Measurements from ENCODE around the gene GCLM.
"Not testable (repeated sequence)": the region's sequence is repeated elsewhere in the genome, so short reads cannot be mapped to it uniquely, and the experiment has no call there.

Gene GCLM, protein sequence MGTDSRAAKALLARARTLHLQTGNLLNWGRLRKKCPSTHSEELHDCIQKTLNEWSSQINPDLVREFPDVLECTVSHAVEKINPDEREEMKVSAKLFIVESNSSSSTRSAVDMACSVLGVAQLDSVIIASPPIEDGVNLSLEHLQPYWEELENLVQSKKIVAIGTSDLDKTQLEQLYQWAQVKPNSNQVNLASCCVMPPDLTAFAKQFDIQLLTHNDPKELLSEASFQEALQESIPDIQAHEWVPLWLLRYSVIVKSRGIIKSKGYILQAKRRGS

GRCh38 chr1:93909146-93910050 is at the start of gene GCLM:
GCLM (minus strand) TSS chr1:93909430; CDS start chr1:93909163, 267 bp downstream.
- H3K27ac ChIP-seq: peak within 1 kb of the TSS; percentile 66
- peak within 1 kb of the TSS; percentile 64 for H3K4me3 ChIP-seq (ENCODE audit: low read depth, low read length)
- peaks cover 5% of the 10 kb centered on the region for H3K4me1 ChIP-seq
- no peaks in the 10 kb centered on the region for H3K36me3 ChIP-seq (ENCODE audit: control insufficient read depth, insufficient read depth, low read length)
- H3K9me3 ChIP-seq (ENCODE audit: control insufficient read depth, low read length): no peaks in the 10 kb centered on the region
- peak within 1 kb of the TSS; percentile 72 for H2AFZ ChIP-seq
- no peaks in the 10 kb centered on the region for H3K27me3 ChIP-seq (ENCODE audit: control insufficient read depth, insufficient read depth, low read length)
- TF ChIP-seq, protein P1, sequence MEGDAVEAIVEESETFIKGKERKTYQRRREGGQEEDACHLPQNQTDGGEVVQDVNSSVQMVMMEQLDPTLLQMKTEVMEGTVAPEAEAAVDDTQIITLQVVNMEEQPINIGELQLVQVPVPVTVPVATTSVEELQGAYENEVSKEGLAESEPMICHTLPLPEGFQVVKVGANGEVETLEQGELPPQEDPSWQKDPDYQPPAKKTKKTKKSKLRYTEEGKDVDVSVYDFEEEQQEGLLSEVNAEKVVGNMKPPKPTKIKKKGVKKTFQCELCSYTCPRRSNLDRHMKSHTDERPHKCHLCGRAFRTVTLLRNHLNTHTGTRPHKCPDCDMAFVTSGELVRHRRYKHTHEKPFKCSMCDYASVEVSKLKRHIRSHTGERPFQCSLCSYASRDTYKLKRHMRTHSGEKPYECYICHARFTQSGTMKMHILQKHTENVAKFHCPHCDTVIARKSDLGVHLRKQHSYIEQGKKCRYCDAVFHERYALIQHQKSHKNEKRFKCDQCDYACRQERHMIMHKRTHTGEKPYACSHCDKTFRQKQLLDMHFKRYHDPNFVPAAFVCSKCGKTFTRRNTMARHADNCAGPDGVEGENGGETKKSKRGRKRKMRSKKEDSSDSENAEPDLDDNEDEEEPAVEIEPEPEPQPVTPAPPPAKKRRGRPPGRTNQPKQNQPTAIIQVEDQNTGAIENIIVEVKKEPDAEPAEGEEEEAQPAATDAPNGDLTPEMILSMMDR (IDR thresholded peaks at IDR 0.05): peak; percentile 67
- H3K4me2 ChIP-seq (ENCODE audit: low read length): peak within 1 kb of the TSS; percentile 80
- no peaks in the 10 kb centered on the region for H3K79me2 ChIP-seq
- no peak within 1 kb of the TSS for H3K9ac ChIP-seq

- Histone ChIP-seq H3K36me3 (ENCODE audit: control insufficient read depth, insufficient read depth, low read length) (no peaks in the 10 kb centered on the region), H3K27me3 (ENCODE audit: control insufficient read depth, insufficient read depth, low read length) (no peaks in the 10 kb centered on the region)
Measured at GRCh38 chr1:93958726-93959100, 49.5 kb upstream of the GCLM start.

DNA sequence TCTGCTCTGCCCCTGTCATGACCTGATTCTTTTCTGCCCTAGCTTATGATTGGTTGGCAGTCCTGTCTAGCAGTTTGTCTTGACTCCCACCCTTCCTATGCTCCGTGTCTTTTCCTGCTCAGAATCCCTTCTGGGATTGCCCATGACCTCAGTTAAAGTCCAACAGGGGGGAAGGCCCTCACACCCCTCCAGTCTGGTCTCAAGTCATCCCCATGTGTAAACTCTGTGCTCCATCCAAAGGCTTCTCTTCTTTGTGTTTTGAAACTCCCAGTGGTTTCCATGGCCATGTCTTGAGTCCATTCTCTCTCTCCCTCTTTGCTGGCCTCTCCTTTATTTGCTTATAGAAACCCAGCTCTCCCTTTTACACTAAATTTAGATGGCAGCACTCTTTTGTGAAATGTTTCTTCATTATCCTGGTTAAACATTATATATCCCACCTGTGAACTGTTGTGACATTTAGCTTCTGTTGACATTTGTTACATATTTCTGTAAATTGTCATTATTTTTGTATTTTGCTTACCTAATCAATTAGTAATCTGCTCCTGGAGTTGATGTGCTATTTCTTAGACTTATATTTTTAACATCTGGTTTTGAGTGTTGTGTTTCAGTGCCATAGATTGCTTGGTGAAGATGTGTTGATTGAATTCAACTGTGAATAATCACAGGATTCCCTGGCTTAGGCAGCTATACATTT is 48.9 kb upstream of the GCLM start:
- H2AFZ ChIP-seq: no peak overlapping the region

More at GRCh38 chr1:93958726-93959100, 49.5 kb upstream of the GCLM start:
- Histone ChIP-seq H3K4me2 (ENCODE audit: low read length) (no peak overlapping the region), H2AFZ (no peak overlapping the region), H3K27ac (no peak overlapping the region), H3K4me3 (ENCODE audit: low read depth, low read length) (no peak overlapping the region), H3K9me3 (ENCODE audit: control insufficient read depth, low read length) (no peaks in the 10 kb centered on the region), H3K4me1 (no peaks in the 10 kb centered on the region), H3K79me2 (no peaks in the 10 kb centered on the region), H3K9ac (no peak overlapping the region)
- TF ChIP-seq, protein P1 (IDR thresholded peaks at IDR 0.05): no peak

GRCh38 chr1:93955765-93956164 is 46.5 kb upstream of the GCLM start:
- no peak overlapping the region for H3K4me3 ChIP-seq (ENCODE audit: low read depth, low read length)
- no peaks in the 10 kb centered on the region for H3K9me3 ChIP-seq (ENCODE audit: control insufficient read depth, low read length)
- H3K79me2 ChIP-seq: no peaks in the 10 kb centered on the region
- TF ChIP-seq, protein P1 (IDR thresholded peaks at IDR 0.05): no peak
- H3K4me1 ChIP-seq: no peaks in the 10 kb centered on the region
- H3K9ac ChIP-seq: no peak overlapping the region
- H2AFZ ChIP-seq: no peak overlapping the region
- no peak overlapping the region for H3K4me2 ChIP-seq (ENCODE audit: low read length)
- no peaks in the 10 kb centered on the region for H3K27me3 ChIP-seq (ENCODE audit: control insufficient read depth, insufficient read depth, low read length)
- no peaks in the 10 kb centered on the region for H3K36me3 ChIP-seq (ENCODE audit: control insufficient read depth, insufficient read depth, low read length)
- no peak overlapping the region for H3K27ac ChIP-seq

More for the DNA sequence above, 48.9 kb upstream of the GCLM start:
- H3K9ac ChIP-seq: no peak overlapping the region
- no peak overlapping the region for H3K27ac ChIP-seq
- H3K4me3 ChIP-seq (ENCODE audit: low read depth, low read length): no peak overlapping the region
- H3K36me3 ChIP-seq (ENCODE audit: control insufficient read depth, insufficient read depth, low read length): no peaks in the 10 kb centered on the region
- TF ChIP-seq, protein P1 (IDR thresholded peaks at IDR 0.05): no peak
- no peak overlapping the region for H3K4me2 ChIP-seq (ENCODE audit: low read length)
- no peaks in the 10 kb centered on the region for H3K4me1 ChIP-seq
- H3K79me2 ChIP-seq: no peaks in the 10 kb centered on the region
- no peaks in the 10 kb centered on the region for H3K9me3 ChIP-seq (ENCODE audit: control insufficient read depth, low read length)
- no peaks in the 10 kb centered on the region for H3K27me3 ChIP-seq (ENCODE audit: control insufficient read depth, insufficient read depth, low read length)

DNA sequence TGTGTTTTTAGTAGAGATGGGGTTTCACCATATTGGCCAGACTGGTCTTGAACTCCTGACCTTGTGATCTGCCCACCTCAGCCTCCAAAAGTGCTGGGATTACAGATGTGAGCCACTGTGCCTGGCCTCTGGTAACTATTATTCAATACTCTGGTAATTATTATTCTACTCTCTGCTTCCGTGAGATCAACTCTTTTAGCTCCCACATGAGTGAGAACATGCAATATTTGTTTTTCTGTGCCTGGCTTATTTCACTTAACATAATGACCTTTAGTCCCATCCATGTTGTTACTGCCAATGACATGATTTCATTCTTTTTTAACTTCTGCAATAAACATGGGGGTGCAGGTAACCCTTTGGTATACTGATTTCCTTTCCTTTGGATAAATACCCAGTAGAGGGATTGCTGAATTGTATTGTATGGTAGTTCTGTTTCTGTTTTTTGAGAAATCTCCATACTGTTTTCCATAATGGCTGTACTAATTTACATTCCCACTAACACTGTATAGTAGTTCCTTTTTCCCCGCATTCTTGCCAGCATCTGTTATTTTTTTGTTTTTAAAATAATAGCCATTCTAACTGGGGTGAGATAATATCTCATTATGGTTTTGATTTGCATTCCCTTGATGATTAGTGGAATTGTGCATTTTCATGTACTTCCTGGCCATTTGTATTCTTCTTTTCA is 37.9 kb upstream of the GCLM start:
- not testable (repeated sequence) for H3K9ac ChIP-seq; H3K36me3 ChIP-seq (ENCODE audit: control insufficient read depth, insufficient read depth, low read length); H3K9me3 ChIP-seq (ENCODE audit: control insufficient read depth, low read length); H3K4me3 ChIP-seq (ENCODE audit: low read depth, low read length); H3K4me1 ChIP-seq; H3K27ac ChIP-seq; H3K4me2 ChIP-seq (ENCODE audit: low read length); H2AFZ ChIP-seq; H3K27me3 ChIP-seq (ENCODE audit: control insufficient read depth, insufficient read depth, low read length); H3K79me2 ChIP-seq

All from parathyroid adenoma (tissue), 2 donors.